HG03064 (cell line): Measurements from ENCODE around the gene PSMA3.

Experiments
- ATAC-seq: cut with Tn5 transposase; IDR thresholded peaks from one replicate; pipeline ENCODE4 v1.9.1; 2021; ENCODE audit warnings: low read depth; ENCODE audit not compliant: unreplicated experiment

Gene PSMA3

GRCh38 chr14:58297762-58298476 is 53.3 kb downstream of the PSMA3 start:
- peak; percentile 77 for ATAC-seq

- ATAC-seq, result peak; percentile 12
Measured at GRCh38 chr14:58298477-58299400, 54.1 kb downstream of the PSMA3 start, which contains the start of gene ARID4A. TSS of gene ARID4A (plus strand) at chr14:58298555. CDS start at chr14:58299855, 1,300 bp downstream.

GRCh38 chr14:58299401-58300330 is 55.0 kb downstream of the PSMA3 start:
- no peak for ATAC-seq

- ATAC-seq, result no peak
Measured at GRCh38 chr14:58301416-58301815, 56.8 kb downstream of the PSMA3 start.

GRCh38 chr14:58305730-58306129 is 61.1 kb downstream of the PSMA3 start:
- ATAC-seq, result no peak

GRCh38 chr14:58307597-58308316 is 63.1 kb downstream of the PSMA3 start:
- no peak for ATAC-seq

GRCh38 chr14:58309086-58309485 is 64.4 kb downstream of the PSMA3 start:
- ATAC-seq, result no peak

- no peak for ATAC-seq
Measured at GRCh38 chr14:58313699-58314098, 69.1 kb downstream of the PSMA3 start.

GRCh38 chr14:58315606-58316005 is 71.0 kb downstream of the PSMA3 start:
- ATAC-seq, result no peak
